Psoas muscle (tissue), 8 donors: ENCODE measurements around the gene TUBE1. TPM values are rescaled to one million over a fixed set of nuclear protein-coding genes. Genes with fewer than 3 reads are reported as not detected.
A peak's percentile ranks its signal among the peaks of the same experiment; 100 is the strongest.

ENCODE experiments used
- ATAC-seq, 4 donors: fragments of 200-7000 bp; cut with Tn5 transposase; one replicate each; pipeline ENCODE4 v1.9.1; 2020; ENCODE audit warnings: moderate library complexity in 3 of 4, mild to moderate bottlenecking in 2 of 4
- DNase-seq, 2 donors: peaks; one replicate each; pipeline ENCODE4 v3.0.0-alpha.2; 2020
- H3K27ac ChIP-seq: fragments of 200-600 bp; one replicate; pipeline ENCODE4 v1.8.0; 2022
- H3K27me3 ChIP-seq, 3 donors: fragments of 200-600 bp in 1 of 3; one replicate each; pipeline versions ENCODE4 v1.6.1 to v1.8.0; 2013 to 2022; ENCODE audit warnings: low read length in 2 of 3, mild to moderate bottlenecking in 2 of 3, moderate library complexity in 1 of 3; ENCODE audit not compliant: insufficient read depth in 3 of 3
- H3K36me3 ChIP-seq, 2 donors: fragments of 200-600 bp in 1 of 2; one replicate each; pipeline versions ENCODE4 v1.6.1 to v1.8.0; 2013 to 2022; ENCODE audit warnings: low read depth in 1 of 2, mild to moderate bottlenecking in 1 of 2, moderate library complexity in 1 of 2; ENCODE audit not compliant: insufficient read depth in 1 of 2
- H3K4me1 ChIP-seq: fragments of 200-600 bp; one replicate; pipeline ENCODE4 v1.8.0; 2022
- H3K4me3 ChIP-seq: fragments of 200-600 bp; one replicate; pipeline ENCODE4 v1.8.0; 2022; ENCODE audit warnings: mild to moderate bottlenecking
- H3K9me3 ChIP-seq: fragments of 200-600 bp; one replicate; pipeline ENCODE4 v1.8.0; 2022
- CTCF ChIP-seq: fragments of 200-600 bp; IDR thresholded peaks from one replicate; pipeline ENCODE4 v1.8.0; 2022; ENCODE audit warnings: antibody characterized with exemption
- WGBS, 3 donors: extraction: QIAGEN DNeasy Blood & Tissue Kit; methylation state at CpG; one replicate each; pipeline versions ENCODE4 v1.1.6 to v1.1.7; 2013; 5-methylcytosine and 5-hydroxymethylcytosine counted together
- intact Hi-C, 2 donors: fragments of 100-400 bp; cut with DNase I; formaldehyde crosslinking; loops; one replicate each; pipeline versions ENCODE4 v1.11.0 to v1.14.2; 2022
- polyA plus RNA-seq, 3 donors: library from polyadenylated mRNA; stranded (reverse); fragments of 200-250 nt; gene quantifications; one replicate each; pipeline ENCODE4 v1.2.3, GENCODE V29; 2013
- total RNA-seq, 4 donors: library from RNA; stranded (reverse); fragmentation: NEBNext Ultra II Directional in 2 of 4; extraction: Animal tissue kit (Norgen Biotek cat#: 25700) in 2 of 4; gene quantifications; one replicate each; pipeline versions ENCODE4 v1.2.1 to v1.2.4, GENCODE V29; 2021 to 2023
- donor health status: healthy with polysubstance abuse.
- donor health status: DM: no; HTN: no; CAD: no; lungs with moderate emphysema.
- donor health status: Bipolar disorder and iron deficiency.
- donor health status: healthy.
- donor health status: DM: yes; HTN: yes; CAD: no.
- donor health status: DM: no; HTN: no; CAD: no.
- donor health status: DM: no; HTN: no; CAD: no.
- donor health status: DM: yes; HTN: yes; CAD: no.

The TUBE1 gene
- total and polyA plus RNA-seq, 7 donors: 4.7 to 7.0 (median 5.9) TPM

- no peak overlapping the region for H3K4me3 ChIP-seq
- no peak for TF ChIP-seq CTCF
- intact Hi-C loops: loop anchor here in 1 of 2 donors (5.0 kb wide), 1 partner anchor 330 kb away; no protein-coding TSS in a partner anchor
- DNase-seq (peak; percentile 87 to 90), ATAC-seq (peak; percentile 74 to 96 (median 92))
- H3K27ac ChIP-seq: peak overlapping the region; percentile 58
- no peaks in the 10 kb centered on the region for H3K9me3 ChIP-seq
- no peaks in the 10 kb centered on the region for H3K36me3 ChIP-seq
- peaks cover 4% of the 10 kb centered on the region for H3K4me1 ChIP-seq
- 19 to 26% (median 24%) methylated on average over 8 of the region's 8 CpGs for WGBS, 3 donors
- H3K27me3 ChIP-seq: peaks cover 0 to 4% (median 0%) of the 10 kb centered on the region in 3 donors
Measured at GRCh38 chr6:112037783-112038216, 49.5 kb downstream of the TUBE1 start.

GRCh38 chr6:112036088-112036637, 51.1 kb downstream of the TUBE1 start:
- WGBS, 3 donors: 79 to 93% (median 88%) methylated on average over 4 of the region's 4 CpGs
- intact Hi-C loops: loop anchor here in 1 of 2 donors (5.0 kb wide), 1 partner anchor 329 kb away; no protein-coding TSS in a partner anchor
- ATAC-seq: no peak

GRCh38 chr6:112034616-112034995, 52.7 kb downstream of the TUBE1 start:
- Histone ChIP-seq H3K9me3 (no peaks in the 10 kb centered on the region), H3K4me1 (no peaks in the 10 kb centered on the region), H3K27me3 (peaks cover 0 to 4% (median 0%) of the 10 kb centered on the region in 3 donors), H3K4me3 (no peak overlapping the region), H3K36me3 (no peaks in the 10 kb centered on the region), H3K27ac (peak overlapping the region; percentile 21)
- TF ChIP-seq CTCF: no peak
- intact Hi-C loops: no loop called here
- ATAC-seq: no peak
- WGBS, 3 donors: 91 to 96% (median 95%) methylated on average over 4 of the region's 4 CpGs
- DNase-seq: no peak

More at GRCh38 chr6:112036088-112036637, 51.1 kb downstream of the TUBE1 start:
- Histone ChIP-seq H3K9me3 (no peaks in the 10 kb centered on the region), H3K4me3 (no peak overlapping the region), H3K4me1 (no peaks in the 10 kb centered on the region), H3K36me3 (no peaks in the 10 kb centered on the region), H3K27me3 (peaks cover 0 to 4% (median 0%) of the 10 kb centered on the region in 3 donors), H3K27ac (no peak overlapping the region)
- no peak for DNase-seq
- no peak for TF ChIP-seq CTCF

GRCh38 chr6:112033791-112034615, 53.3 kb downstream of the TUBE1 start:
- intact Hi-C loops: no loop called here
- DNase-seq: no peak
- no peak overlapping the region for H3K4me3 ChIP-seq
- 57 to 73% (median 61%) methylated on average over 6 of the region's 6 CpGs for WGBS, 3 donors
- ATAC-seq: no peak
- H3K36me3 ChIP-seq: no peaks in the 10 kb centered on the region
- no peaks in the 10 kb centered on the region for H3K9me3 ChIP-seq
- no peak for TF ChIP-seq CTCF
- H3K27ac ChIP-seq: no peak overlapping the region
- peaks cover 0 to 4% (median 0%) of the 10 kb centered on the region in 3 donors for H3K27me3 ChIP-seq
- no peaks in the 10 kb centered on the region for H3K4me1 ChIP-seq
